ENCODE measurements around the gene GLRX. TPM values are rescaled to one million over a fixed set of nuclear protein-coding genes. Genes with fewer than 3 reads are reported as not detected.

GLRX gene
- total and polyA plus RNA-seq, 2 of the 13 experiments (the other 11 are each of a cell fraction or from before 2014, with no cell fraction given): 63.8 to 499 TPM

- 0 out of 4 replicates have a peak, but pooled peaks of 1 of the 2 experiments have one; percentile 52 for TF ChIP-seq HMGXB4 (CRISPR knock-in tag; IDR thresholded peaks at IDR 0.05; ENCODE audit: borderline replicate concordance in 1 of 2, low read depth in 1 of 2)
- TF ChIP-seq HOMEZ (CRISPR knock-in tag; IDR thresholded peaks at IDR 0.05; ENCODE audit: low read depth): 0 out of 2 replicates have a peak, but pooled peaks have one; percentile 14
- no peak for TF ChIP-seq NFE2 (CRISPR knock-in tag; IDR thresholded peaks at IDR 0.05)
- peak; percentile 13 for TF ChIP-seq XRCC5 (optimal IDR thresholded peaks at IDR 0.05; ENCODE audit: low read length)
- no peak for TF ChIP-seq FOXC1 (CRISPR knock-in tag; IDR thresholded peaks at IDR 0.05; ENCODE audit: borderline replicate concordance)
- 0 out of 2 replicates have a peak, but pooled peaks have one; percentile 32 for TF ChIP-seq IRF2 (CRISPR knock-in tag; IDR thresholded peaks at IDR 0.05)
- TF ChIP-seq TEAD3 (CRISPR knock-in tag; optimal IDR thresholded peaks at IDR 0.05; ENCODE audit: borderline replicate concordance): peak; percentile 32
- peak; percentile 92 for TF ChIP-seq CTCF (CRISPR knock-in tag; IDR thresholded peaks at IDR 0.05)
- TF ChIP-seq ZNF83 (CRISPR knock-in tag; IDR thresholded peaks at IDR 0.05; ENCODE audit: borderline replicate concordance): no peak
- no peak for TF ChIP-seq ZNF597 (CRISPR knock-in tag; IDR thresholded peaks at IDR 0.05)
- no peak for TF ChIP-seq MED8 (CRISPR knock-in tag; IDR thresholded peaks at IDR 0.05; ENCODE audit: insufficient replicate concordance)
- TF ChIP-seq SATB2 (CRISPR knock-in tag; IDR thresholded peaks at IDR 0.05): no peak
- TF ChIP-seq DNMT1 (CRISPR knock-in tag; IDR thresholded peaks at IDR 0.05): no peak
- TF ChIP-seq SALL1 (CRISPR knock-in tag; IDR thresholded peaks at IDR 0.05): peak; percentile 20; the same call in 1 of the 2 replicates
- TF ChIP-seq FOXP1 (IDR thresholded peaks at IDR 0.05): no peak
- TF ChIP-seq FOXP1 (CRISPR knock-in tag; IDR thresholded peaks at IDR 0.05): no peak
Measured at GRCh38 chr5:95846554-95847260, 24.2 kb upstream of the GLRX start (continued).

All from HepG2 (cell line).